ENCODE results near the gene ZNF57.

GRCh38 chr19:2902590-2903218 lies 2.0 kb downstream of the ZNF57 start:
- no peak for TF ChIP-seq MAX (IDR thresholded peaks at IDR 0.05; ENCODE audit: low read depth)
- TF ChIP-seq CTCF (IDR thresholded peaks at IDR 0.05): no peak

Data from SK-N-SH (cell line).